ENCODE results near the gene FAM83F.

Gene FAM83F

GRCh38 chr22:40065981-40066380, 71.2 kb downstream of the FAM83F start:
- no peak for DNase-seq (ENCODE audit: low spot score)

GRCh38 chr22:40067639-40068038, 72.9 kb downstream of the FAM83F start:
- DNase-seq (ENCODE audit: low spot score), result no peak

GRCh38 chr22:40070701-40071100, 75.9 kb downstream of the FAM83F start:
- DNase-seq (ENCODE audit: low spot score), result no peak

- no peak for DNase-seq (ENCODE audit: low spot score)
These were observed 77.0 kb downstream of the FAM83F start for GRCh38 chr22:40071720-40072119.

GRCh38 chr22:40076702-40077645, 82.2 kb downstream of the FAM83F start:
- no peak for DNase-seq (ENCODE audit: low spot score)

DNA sequence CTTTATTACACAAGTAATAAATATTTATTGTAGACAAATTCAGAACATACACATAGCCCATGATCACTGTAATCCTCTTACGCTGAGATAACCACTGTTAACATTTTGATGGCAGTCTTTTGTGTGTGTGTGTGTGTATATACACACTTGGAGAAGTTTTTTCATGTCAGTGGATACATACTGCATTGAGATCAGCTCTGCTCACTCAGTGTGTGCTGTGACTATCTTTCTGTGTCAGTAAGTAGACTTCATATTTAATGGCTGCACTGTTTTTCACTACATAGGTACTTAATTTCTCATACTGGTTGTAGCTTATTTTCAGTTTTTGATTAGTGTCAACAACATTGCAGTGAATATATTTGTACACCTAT, 82.9 kb downstream of the FAM83F start:
- DNase-seq (ENCODE audit: low spot score), result no peak

DNA sequence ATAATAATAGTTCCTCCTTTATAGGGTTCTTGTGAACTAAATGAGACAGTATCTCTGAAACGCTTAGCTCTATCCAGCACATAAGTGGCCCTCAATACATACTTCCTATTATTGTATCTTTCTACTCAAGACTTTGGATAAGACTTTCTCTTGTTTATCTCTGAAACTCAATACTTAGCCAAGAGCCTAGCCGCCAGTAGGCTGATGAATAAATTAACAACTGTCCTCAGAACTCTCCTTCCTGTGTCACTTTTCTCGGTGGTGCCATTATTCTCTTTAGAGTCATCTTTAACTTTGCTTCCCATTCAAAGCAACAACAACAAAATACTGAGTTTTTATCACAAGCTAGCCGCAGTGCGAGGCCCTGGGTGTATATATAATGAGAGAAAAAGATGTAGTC, 86.9 kb downstream of the FAM83F start:
- DNase-seq (ENCODE audit: low spot score), result no peak

DNA sequence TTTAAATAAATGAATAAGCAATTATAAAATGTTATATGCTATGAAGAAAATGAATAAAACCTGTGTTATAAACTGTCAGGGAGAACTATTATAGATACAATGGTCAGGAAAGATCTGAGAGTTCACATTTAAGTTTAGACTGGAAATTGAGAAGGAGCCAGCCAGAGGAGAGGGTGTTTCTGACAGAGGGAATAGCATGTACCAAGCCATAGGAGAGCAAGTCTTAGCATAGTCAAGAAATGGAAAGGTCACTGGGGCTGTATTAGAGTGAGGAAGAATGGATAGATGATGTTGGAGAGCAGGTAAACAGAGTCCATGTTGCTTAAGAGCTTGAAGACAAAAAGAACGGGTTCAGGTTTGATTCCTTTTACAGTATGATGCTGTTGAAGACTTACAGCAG, 87.4 kb downstream of the FAM83F start:
- DNase-seq (ENCODE audit: low spot score), result no peak

- no peak for DNase-seq (ENCODE audit: low spot score)
These were observed 89.0 kb downstream of the FAM83F start for GRCh38 chr22:40083794-40084193.

GRCh38 chr22:40084246-40084645, 89.5 kb downstream of the FAM83F start:
- DNase-seq (ENCODE audit: low spot score), result no peak

- DNase-seq (ENCODE audit: low spot score), result no peak
These were observed 94.1 kb downstream of the FAM83F start for GRCh38 chr22:40088818-40089217.

Data from CD4-positive, alpha-beta T cell treated with Interleukin-2 at 100 ng/mL for 4 hours (primary cell).